Jurkat, Clone E6-1 (cell line): Measurements from ENCODE around the gene DGCR8.

Experiments used
- DNase-seq: peaks from one replicate; pipeline ENCODE4 v3.0.0-alpha.2; 2011; ENCODE audit warnings: low read depth, low spot score
- H3K4me3 ChIP-seq: 2 replicates; pipeline ENCODE4 v1.5.1; 2011; ENCODE audit warnings: mild to moderate bottlenecking, low read length, control low read depth, moderate library complexity

The DGCR8 gene

GRCh38 chr22:20087319-20088262, 7.5 kb downstream of the DGCR8 start:
- no peak overlapping the region for H3K4me3 ChIP-seq
- DNase-seq, result no peak

- no peak overlapping the region for H3K4me3 ChIP-seq
- DNase-seq, result no peak
Measured at GRCh38 chr22:20088263-20088648, 8.2 kb downstream of the DGCR8 start.

- no peak overlapping the region for H3K4me3 ChIP-seq
- DNase-seq, result no peak
Measured at GRCh38 chr22:20089226-20089976, 9.4 kb downstream of the DGCR8 start.

GRCh38 chr22:20089977-20090729, 10.1 kb downstream of the DGCR8 start:
- no peak overlapping the region for H3K4me3 ChIP-seq
- no peak for DNase-seq

GRCh38 chr22:20090730-20091240, 10.7 kb downstream of the DGCR8 start:
- DNase-seq, result no peak

GRCh38 chr22:20091690-20092476, 11.8 kb downstream of the DGCR8 start:
- no peak overlapping the region for H3K4me3 ChIP-seq
- no peak for DNase-seq

More at GRCh38 chr22:20090730-20091240, 10.7 kb downstream of the DGCR8 start:
- no peak overlapping the region for H3K4me3 ChIP-seq

GRCh38 chr22:20092477-20092854, 12.4 kb downstream of the DGCR8 start:
- DNase-seq, result no peak
- no peak overlapping the region for H3K4me3 ChIP-seq

GRCh38 chr22:20093418-20094196, 13.6 kb downstream of the DGCR8 start:
- no peak overlapping the region for H3K4me3 ChIP-seq
- no peak for DNase-seq

- H3K4me3 ChIP-seq, result no peak overlapping the region
- DNase-seq, result no peak
Measured at GRCh38 chr22:20094197-20094807, 14.3 kb downstream of the DGCR8 start.

GRCh38 chr22:20095521-20095920, 15.5 kb downstream of the DGCR8 start:
- no peak for DNase-seq
- H3K4me3 ChIP-seq, result no peak overlapping the region

- no peak for DNase-seq
- no peak overlapping the region for H3K4me3 ChIP-seq
Measured at GRCh38 chr22:20096574-20097420, 16.8 kb downstream of the DGCR8 start.

- DNase-seq, result no peak
- H3K4me3 ChIP-seq, result no peak overlapping the region
Measured at GRCh38 chr22:20099099-20099711, 19.2 kb downstream of the DGCR8 start.

- no peak overlapping the region for H3K4me3 ChIP-seq
- no peak for DNase-seq
Measured at GRCh38 chr22:20101638-20102037, 21.6 kb downstream of the DGCR8 start.

GRCh38 chr22:20102203-20102780, 22.3 kb downstream of the DGCR8 start:
- no peak for DNase-seq
- no peak overlapping the region for H3K4me3 ChIP-seq

GRCh38 chr22:20105456-20106204, 25.6 kb downstream of the DGCR8 start:
- no peak overlapping the region for H3K4me3 ChIP-seq
- no peak for DNase-seq
